K562 (cell line): ENCODE measurements around the gene BDKRB2. TPM values are rescaled to one million over a fixed set of nuclear protein-coding genes. Genes with fewer than 3 reads are reported as not detected.

Source experiments
- ATAC-seq: fragments of 200-7000 bp; cut with Tn5 transposase; 3 replicates; pipeline ENCODE4 v1.9.1; 2020; ENCODE audit warnings: moderate library complexity
- BruUV-seq: library from RNA; stranded (reverse); fragments of 400-500 nt; replicated peaks from 2 replicates; lab custom pipeline; 2021; lab: Mats Ljungman, UMichigan
- CTCF ChIA-PET: fragments of 300-600 bp; formaldehyde crosslinking; extraction: SDS; loops from one replicate; lab custom pipeline; 2021; ENCODE audit warnings: low intra/inter-chr PET ratio; lab: Yijun Ruan, JAX
- POLR2A ChIA-PET: fragments of 300-600, 350-650 bp; sonication (Branson Sonifier 250); formaldehyde crosslinking; extraction: SDS; loops from one replicate; lab custom pipeline; 2021; ENCODE audit warnings: antibody characterized with exemption, inconsistent platforms; lab: Yijun Ruan, JAX
- DNase-seq, 4 experiments: peaks; one replicate each; pipeline versions ENCODE4 v3.0.0 to v3.0.0-alpha.2; 2011 to 2018; ENCODE audit warnings: low spot score in 3 of 4, mixed read lengths in 3 of 4; ENCODE audit errors: extremely low read depth in 1 of 4
- FAIRE-seq: peaks from 2 replicates; lab custom pipeline; 2011; peaks lifted over from hg19 to GRCh38; lab: Jason Lieb, UNC
- H2AFZ ChIP-seq: 2 replicates; pipeline ENCODE4 v1.6.0; 2011; ENCODE audit warnings: low read depth, low read length, control low read depth, inconsistent platforms
- H3K27ac ChIP-seq: fragments of 200-600 bp; 3 replicates; pipeline ENCODE4 v1.8.0; 2011; ENCODE audit warnings: low read depth, mild to moderate bottlenecking, control low read depth, inconsistent platforms, low read length, moderate library complexity, mixed read lengths; ENCODE audit errors: extremely low read depth
- H3K27me3 ChIP-seq, 2 experiments: fragments of 300-600 bp in 1 of 2; 2 replicates in 1 of 2; 3 replicates in 1 of 2; pipeline versions ENCODE4 v1.6.0 to v1.8.0; 2011; ENCODE audit warnings: inconsistent platforms in 2 of 2, low read length in 2 of 2, mild to moderate bottlenecking in 1 of 2, mixed read lengths in 1 of 2, moderate library complexity in 1 of 2; ENCODE audit not compliant: control insufficient read depth in 2 of 2, insufficient read depth in 2 of 2
- H3K36me3 ChIP-seq: fragments of 300-600 bp; 3 replicates; pipeline ENCODE4 v1.8.0; 2011; ENCODE audit warnings: mild to moderate bottlenecking, low read length, inconsistent platforms; ENCODE audit not compliant: control insufficient read depth, insufficient read depth
- H3K4me1 ChIP-seq, 2 experiments: fragments of 200-600 bp in 1 of 2; replicated peaks in 1 of 2; 2 replicates in 1 of 2; 3 replicates in 1 of 2; pipeline versions ENCODE4 v1.5.1 to v1.8.0; 2011; ENCODE audit warnings: inconsistent platforms in 2 of 2, low read length in 2 of 2, mild to moderate bottlenecking in 1 of 2, mixed read lengths in 1 of 2, moderate library complexity in 1 of 2; ENCODE audit not compliant: control insufficient read depth in 2 of 2, insufficient read depth in 2 of 2
- H3K4me2 ChIP-seq: 2 replicates; pipeline ENCODE4 v1.6.1; 2011; ENCODE audit warnings: low read length, control low read depth, inconsistent platforms, mixed read lengths; ENCODE audit not compliant: insufficient read depth
- H3K4me3 ChIP-seq: fragments of 200-600 bp; sonication (generic), shearing (Covaris generic); 2 replicates; pipeline ENCODE4 v1.5.1; 2016; ENCODE audit warnings: control low read depth, inconsistent platforms
- H3K79me2 ChIP-seq: fragments of 200-600 bp; 3 replicates; pipeline ENCODE4 v1.8.0; 2011; ENCODE audit warnings: low read length, inconsistent platforms; ENCODE audit not compliant: control insufficient read depth, insufficient read depth
- H3K9ac ChIP-seq, 2 experiments: 2 replicates each; pipeline versions ENCODE4 v1.6.0 to v1.6.1; 2011; ENCODE audit warnings: low read depth in 2 of 2, low read length in 2 of 2, control low read depth in 1 of 2, inconsistent platforms in 1 of 2, mild to moderate bottlenecking in 1 of 2, mixed read lengths in 1 of 2; ENCODE audit not compliant: insufficient read depth in 1 of 2
- H3K9me1 ChIP-seq: one replicate; pipeline ENCODE4 v1.6.0; 2011; ENCODE audit warnings: inconsistent platforms, mild to moderate bottlenecking, low read length, moderate library complexity; ENCODE audit not compliant: control insufficient read depth, insufficient read depth
- H3K9me3 ChIP-seq: replicated peaks from 2 replicates; pipeline ENCODE4 v1.5.1; 2011; ENCODE audit warnings: low read depth, low read length, inconsistent platforms; ENCODE audit not compliant: control insufficient read depth, insufficient read depth
- H4K20me1 ChIP-seq: replicated peaks from 2 replicates; pipeline ENCODE4 v1.6.1; 2011; ENCODE audit warnings: low read length, inconsistent platforms, mixed read lengths; ENCODE audit not compliant: control insufficient read depth, insufficient read depth
- MEF2A ChIP-seq: IDR thresholded peaks from 2 replicates; pipeline ENCODE4 v1.6.1; 2011; ENCODE audit warnings: low read depth, mild to moderate bottlenecking, low read length, moderate library complexity; ENCODE audit not compliant: control insufficient read depth
- NFE2L1 ChIP-seq: fragments of 450-650 bp; IDR thresholded peaks from 2 replicates; pipeline ENCODE4 v1.6.1; 2016; ENCODE audit warnings: missing genetic modification characterization, low read depth, mild to moderate bottlenecking, missing compliant biosample characterization, moderate library complexity, borderline replicate concordance
- NR2C2 ChIP-seq, 2 experiments: fragments of 200-800 bp in 1 of 2; sonication (Bioruptor generic) in 1 of 2; sonication (generic) in 1 of 2; formaldehyde crosslinking in 1 of 2; IDR thresholded peaks; 2 replicates each; pipeline versions ENCODE4 v1.6.1 to v1.8.0; 2016 to 2022; ENCODE audit warnings: mild to moderate bottlenecking in 1 of 2, missing compliant biosample characterization in 1 of 2, missing genetic modification characterization in 1 of 2, missing genetic modification reagents in 1 of 2
- TAF15 ChIP-seq: fragments of 200-400 bp; formaldehyde crosslinking; IDR thresholded peaks from 2 replicates; pipeline ENCODE4 v1.6.1; 2017; ENCODE audit warnings: mild to moderate bottlenecking, low read depth, low read length, moderate library complexity
- ZNF263 ChIP-seq: sonication (generic); formaldehyde crosslinking; IDR thresholded peaks from 2 replicates; pipeline ENCODE4 v1.8.0; 2022; ENCODE audit warnings: mild to moderate bottlenecking, missing genetic modification reagents, borderline replicate concordance
- ZNF586 ChIP-seq: fragments of 450-650 bp; formaldehyde crosslinking; conservative IDR thresholded peaks from 2 replicates; pipeline ENCODE4 v1.4.0; 2020; ENCODE audit warnings: mild to moderate bottlenecking, moderate library complexity
- WGBS: fragments of 100-300 bp; shearing (Covaris generic); methylation state at CpG from one replicate; pipeline ENCODE4 v1.1.6; 2016; ENCODE audit warnings: low coverage, mixed read lengths; ENCODE audit not compliant: insufficient coverage; ENCODE audit errors: missing lambda C conversion rate; 5-methylcytosine and 5-hydroxymethylcytosine counted together
- in situ Hi-C: fragments of 300-500 bp; cut with MboI; formaldehyde crosslinking; loops from 4 replicates; pipeline ENCODE4 v1.15.0; 2018; ENCODE audit warnings: inconsistent platforms, mixed read lengths
- intact Hi-C: fragments of 100-400 bp; cut with micrococcal nuclease; formaldehyde crosslinking; loops from 2 replicates; pipeline ENCODE4 v1.14.2; 2022
- polyA plus RNA-seq, 8 experiments: library from polyadenylated mRNA; depleted of rRNA in 4 of 8; stranded (reverse) in 5 of 8; unstranded in 3 of 8; fragments of >200 nt; fragmentation: Nextera tagmentation in 2 of 8; fragmentation: Illumina TruSeq in 1 of 8; extraction: Ambion mirVana in 2 of 8; extraction: Trizol in 1 of 8; gene quantifications; 2 replicates each; pipeline versions ENCODE4 v1.2.1 to v1.2.3, GENCODE V29; 2011 to 2014; ENCODE audit warnings: inconsistent platforms in 1 of 8, missing spikeins in 1 of 8
- total RNA-seq, 7 experiments: library from RNA; depleted of rRNA in 6 of 7; stranded (reverse); fragments of >200 nt in 6 of 7; fragmentation: Illumina TruSeq in 2 of 7; extraction: Trizol in 2 of 7; gene quantifications; 2 replicates each; pipeline versions ENCODE4 v1.2.1 to v1.2.3, GENCODE V29; 2011 to 2021; ENCODE audit warnings: low replicate concordance in 1 of 7

The BDKRB2 gene
- total and polyA plus RNA-seq, 9 of the 15 experiments (the other 6 are each of a cell fraction or from before 2014, with no cell fraction given): 0.02 TPM; not detected in 8

DNA sequence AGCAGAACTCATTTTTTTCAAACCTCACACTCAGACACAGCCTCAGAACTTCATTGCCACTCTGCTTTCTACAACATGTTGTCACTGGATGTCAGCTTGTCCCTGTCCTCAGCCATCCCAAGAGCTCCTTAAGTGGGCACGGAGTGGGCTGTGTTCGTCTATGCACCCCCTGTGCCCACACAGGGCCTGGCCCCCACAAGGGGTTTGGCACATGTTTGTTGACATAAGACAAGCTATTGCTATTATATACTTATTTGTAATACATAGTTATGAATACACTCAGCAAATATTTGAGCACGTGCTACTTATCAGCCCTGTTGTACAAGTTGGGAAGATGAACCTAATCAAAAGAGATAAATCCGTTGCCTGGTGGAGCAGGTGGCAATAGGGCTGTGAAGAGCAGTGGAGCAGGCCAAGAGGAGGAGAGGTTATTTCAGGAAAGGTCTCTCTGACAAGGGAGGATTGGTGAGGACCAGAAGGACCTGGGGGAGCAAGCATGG is 47.1 kb downstream of the BDKRB2 start:
- no peak for ATAC-seq
- no peak overlapping the region for H3K4me2 ChIP-seq
- intact Hi-C loops (no loop called here), in situ Hi-C loops (loop anchor here (25.0 kb wide), 1 partner anchor 689 kb away; no protein-coding TSS in a partner anchor)
- no peak for TF ChIP-seq ZNF263 (CRISPR knock-in tag)
- no peak for TF ChIP-seq ZNF586 (CRISPR knock-in tag)
- no peak for TF ChIP-seq NFE2L1 (tag)
- no peak for TF ChIP-seq TAF15
- TF ChIP-seq NR2C2 (CRISPR knock-in tag; IDR thresholded peaks at IDR 0.05): no peak
- no peak for TF ChIP-seq NR2C2 (tag; IDR thresholded peaks at IDR 0.05)
- no peak for TF ChIP-seq MEF2A
- no peaks in the 10 kb centered on the region for H3K79me2 ChIP-seq
- no peaks in the 10 kb centered on the region for H3K9me3 ChIP-seq
- no peak for FAIRE-seq
- H3K9ac ChIP-seq: no peak overlapping the region
- H3K36me3 ChIP-seq: no peaks in the 10 kb centered on the region
- peak overlapping the region; percentile 68 for H2AFZ ChIP-seq
- H3K27me3 ChIP-seq: peaks cover 9 to 13% of the 10 kb centered on the region in 2 experiments; a peak in 3 of 5 replicates
- ChIA-PET POLR2A (interaction anchor here (0.6 to 1.7 kb wide), 3 partner anchors 11 to 714 kb away, joined by 3 to 5 read pairs (median 3); no protein-coding TSS in a partner anchor), CTCF (no interaction called here)
- no peaks in the 10 kb centered on the region for H4K20me1 ChIP-seq
- no peak overlapping the region for H3K27ac ChIP-seq
- no peak overlapping the region for H3K4me3 ChIP-seq
- BruUV-seq: no TSS peak
- 46% methylated on average over 4 of the region's 4 CpGs for WGBS
- H3K9me1 ChIP-seq: no peaks in the 10 kb centered on the region
- no peak for DNase-seq
- peaks cover 0 to 7% of the 10 kb centered on the region in 2 experiments; a peak in 2 of 5 replicates for H3K4me1 ChIP-seq
